HCT116 (cell line): ENCODE results near the gene AKT3. TPM values are rescaled to one million over a fixed set of nuclear protein-coding genes. Genes with fewer than 3 reads are reported as not detected.

Source experiments
- ATAC-seq: fragments of 200-7000 bp; cut with Tn5 transposase; 2 replicates; pipeline ENCODE4 v1.9.1; 2020; ENCODE audit warnings: mild to moderate bottlenecking, moderate library complexity
- BruUV-seq: library from RNA; stranded (reverse); fragments of 400-500 nt; replicated peaks from 2 replicates; lab custom pipeline; 2021; lab: Mats Ljungman, UMichigan
- CTCF ChIA-PET: fragments of 300-600 bp; sonication (Branson Sonifier 250); formaldehyde crosslinking; loops from one replicate; lab custom pipeline; 2021; ENCODE audit warnings: antibody characterized with exemption; lab: Charles Lee
- POLR2A ChIA-PET: fragments of 300-600, 350-600 bp; sonication (Branson Sonifier 250); formaldehyde crosslinking; loops from one replicate; lab custom pipeline; 2021; ENCODE audit warnings: antibody characterized with exemption; lab: Charles Lee
- RAD21 ChIA-PET, 2 experiments: fragments of 300-600 bp; sonication (Branson Sonifier 250); formaldehyde crosslinking; loops; one replicate each; lab custom pipeline; 2023; ENCODE audit warnings: low total read pairs in 2 of 2; ENCODE audit not compliant: uncharacterized antibody in 2 of 2, unreplicated experiment in 2 of 2, low non-redundant PET in 1 of 2; lab: Charles Lee
- DNase-seq: peaks from one replicate; pipeline ENCODE4 v3.0.0-alpha.2; 2010; ENCODE audit warnings: low read depth, low spot score
- H2AFZ ChIP-seq: fragments of 200-600 bp; shearing (Covaris generic), sonication (generic); 2 replicates; pipeline ENCODE4 v1.6.1; 2017; ENCODE audit warnings: low read depth, mixed run types, mixed read lengths, antibody characterized with exemption, low read length; ENCODE audit not compliant: poor library complexity, severe bottlenecking
- H3K27ac ChIP-seq: 2 replicates; pipeline ENCODE4 v1.5.1; 2012; ENCODE audit warnings: low read depth, low read length
- H3K27me3 ChIP-seq: fragments of 200-600 bp; sonication (generic); 2 replicates; pipeline ENCODE4 v1.6.1; 2016; ENCODE audit warnings: mixed run types, low read length, mixed read lengths; ENCODE audit not compliant: insufficient read depth
- H3K36me3 ChIP-seq, 2 experiments: fragments of 200-500 bp in 1 of 2; fragments of 200-600 bp in 1 of 2; sonication (Bioruptor generic) in 1 of 2; sonication (generic) in 1 of 2; 2 replicates each; pipeline versions ENCODE4 v1.5.1 to v1.6.1; 2014 to 2016; ENCODE audit warnings: low read length in 2 of 2, inconsistent platforms in 1 of 2, mixed read lengths in 1 of 2, mixed run types in 1 of 2; ENCODE audit not compliant: insufficient read depth in 2 of 2, control insufficient read depth in 1 of 2
- H3K4me1 ChIP-seq, 2 experiments: fragments of 200-600 bp in 1 of 2; sonication (generic) in 1 of 2; 2 replicates each; pipeline versions ENCODE4 v1.5.1 to v1.6.1; 2012 to 2017; ENCODE audit warnings: low read length in 2 of 2, inconsistent platforms in 1 of 2, mild to moderate bottlenecking in 1 of 2, mixed read lengths in 1 of 2, mixed run types in 1 of 2, moderate library complexity in 1 of 2; ENCODE audit not compliant: insufficient read depth in 2 of 2, control insufficient read depth in 1 of 2
- H3K4me2 ChIP-seq: fragments of 200-600 bp; sonication (generic); 2 replicates; pipeline ENCODE4 v1.6.1; 2017; ENCODE audit warnings: mixed run types, low read length, mixed read lengths
- H3K4me3 ChIP-seq, 2 experiments: fragments of 200-600 bp in 1 of 2; sonication (generic) in 1 of 2; replicated peaks in 1 of 2; 2 replicates each; pipeline ENCODE4 v1.5.1; 2011 to 2016; ENCODE audit warnings: low read length in 2 of 2, control low read depth in 1 of 2, low read depth in 1 of 2, mild to moderate bottlenecking in 1 of 2, mixed read lengths in 1 of 2, mixed run types in 1 of 2
- H3K79me2 ChIP-seq: fragments of 200-600 bp; sonication (generic); 2 replicates; pipeline ENCODE4 v1.6.1; 2017; ENCODE audit warnings: mild to moderate bottlenecking, mixed run types, low read length, moderate library complexity, mixed read lengths; ENCODE audit not compliant: insufficient read depth
- H3K9ac ChIP-seq: fragments of 200-600 bp; sonication (generic); 2 replicates; pipeline ENCODE4 v1.6.1; 2016; ENCODE audit warnings: low read length, mixed read lengths
- H3K9me2 ChIP-seq: fragments of 200-600 bp; sonication (generic), shearing (Covaris generic); 2 replicates; pipeline ENCODE4 v1.6.1; 2017; ENCODE audit warnings: mixed run types, mild to moderate bottlenecking, moderate library complexity; ENCODE audit not compliant: insufficient read depth
- H3K9me3 ChIP-seq, 2 experiments: fragments of 200-500 bp in 1 of 2; fragments of 200-600 bp in 1 of 2; sonication (Bioruptor generic) in 1 of 2; sonication (generic) in 1 of 2; 2 replicates each; pipeline ENCODE4 v1.6.1; 2014 to 2017; ENCODE audit warnings: low read length in 2 of 2, mixed read lengths in 2 of 2, inconsistent platforms in 1 of 2, low read depth in 1 of 2, mild to moderate bottlenecking in 1 of 2, mixed run types in 1 of 2, moderate library complexity in 1 of 2; ENCODE audit not compliant: control insufficient read depth in 1 of 2, insufficient read depth in 1 of 2
- H4K20me1 ChIP-seq: fragments of 200-600 bp; sonication (generic), shearing (Covaris generic); 2 replicates; pipeline ENCODE4 v1.6.1; 2017; ENCODE audit warnings: mixed run types, mild to moderate bottlenecking, moderate library complexity; ENCODE audit not compliant: insufficient read depth
- CEBPB ChIP-seq: IDR thresholded peaks from 2 replicates; pipeline ENCODE4 v1.6.1; 2012; ENCODE audit warnings: low read depth
- ELF1 ChIP-seq: IDR thresholded peaks from 2 replicates; pipeline ENCODE4 v1.6.1; 2012; ENCODE audit warnings: low read depth, borderline replicate concordance
- EZH2phosphoT487 ChIP-seq: fragments of 200-600 bp; IDR thresholded peaks from 2 replicates; pipeline ENCODE4 v1.6.1; 2018; ENCODE audit warnings: antibody characterized with exemption, borderline replicate concordance
- JUND ChIP-seq: IDR thresholded peaks from 2 replicates; pipeline ENCODE4 v1.6.1; 2012
- POLR2A ChIP-seq: IDR thresholded peaks from 2 replicates; pipeline ENCODE4 v1.7.0; 2011; ENCODE audit warnings: borderline replicate concordance; ENCODE audit not compliant: insufficient read depth, insufficient read length; ENCODE audit errors: extremely low read depth
- POLR2AphosphoS5 ChIP-seq: IDR thresholded peaks from 2 replicates; pipeline ENCODE4 v1.6.1; 2011; ENCODE audit warnings: mild to moderate bottlenecking, low read depth, low read length, moderate library complexity
- RAD21 ChIP-seq: IDR thresholded peaks from 2 replicates; pipeline ENCODE4 v1.6.1; 2012; ENCODE audit warnings: low read depth, mild to moderate bottlenecking
- SIN3A ChIP-seq: IDR thresholded peaks from 2 replicates; pipeline ENCODE4 v1.6.1; 2012; ENCODE audit warnings: low read depth
- YY1 ChIP-seq: IDR thresholded peaks from 2 replicates; pipeline ENCODE4 v1.6.1; 2011; ENCODE audit warnings: low read length, low read depth, moderate library complexity, mild to moderate bottlenecking; ENCODE audit not compliant: insufficient replicate concordance; ENCODE audit errors: extremely low read depth
- intact Hi-C: fragments of 100-400 bp; cut with micrococcal nuclease; formaldehyde crosslinking; loops from 2 replicates; pipeline ENCODE4 v1.10.0; 2022
- total RNA-seq: library from RNA; stranded (reverse); gene quantifications from one replicate; pipeline ENCODE4 v1.2.1, GENCODE V29; 2021; ENCODE audit not compliant: unreplicated experiment
- TF ChIP-seq, protein P1 (sequence below): IDR thresholded peaks from 2 replicates; pipeline ENCODE4 v1.6.1; 2012
- TF ChIP-seq, protein P2 (sequence below), 3 experiments: fragments of 200-600 bp in 1 of 3; sonication (generic) in 1 of 3; IDR thresholded peaks in 2 of 3; conservative IDR thresholded peaks in 1 of 3; 2 replicates each; pipeline ENCODE4 v1.5.1; 2012 to 2017; ENCODE audit warnings: low read depth in 2 of 3, low read length in 2 of 3, antibody characterized with exemption in 1 of 3, borderline replicate concordance in 1 of 3, control low read depth in 1 of 3, mild to moderate bottlenecking in 1 of 3, mixed read lengths in 1 of 3, mixed run types in 1 of 3, moderate library complexity in 1 of 3; ENCODE audit not compliant: insufficient read depth in 1 of 3
- TF ChIP-seq, protein P3 (sequence below): IDR thresholded peaks from 2 replicates; pipeline ENCODE4 v1.6.1; 2012; ENCODE audit warnings: low read depth
- TF ChIP-seq, protein P4 (sequence below): IDR thresholded peaks from 2 replicates; pipeline ENCODE4 v1.6.1; 2012

AKT3 gene
- total RNA-seq, 1 experiment from 2014 or later = 0.49 TPM

DNA sequence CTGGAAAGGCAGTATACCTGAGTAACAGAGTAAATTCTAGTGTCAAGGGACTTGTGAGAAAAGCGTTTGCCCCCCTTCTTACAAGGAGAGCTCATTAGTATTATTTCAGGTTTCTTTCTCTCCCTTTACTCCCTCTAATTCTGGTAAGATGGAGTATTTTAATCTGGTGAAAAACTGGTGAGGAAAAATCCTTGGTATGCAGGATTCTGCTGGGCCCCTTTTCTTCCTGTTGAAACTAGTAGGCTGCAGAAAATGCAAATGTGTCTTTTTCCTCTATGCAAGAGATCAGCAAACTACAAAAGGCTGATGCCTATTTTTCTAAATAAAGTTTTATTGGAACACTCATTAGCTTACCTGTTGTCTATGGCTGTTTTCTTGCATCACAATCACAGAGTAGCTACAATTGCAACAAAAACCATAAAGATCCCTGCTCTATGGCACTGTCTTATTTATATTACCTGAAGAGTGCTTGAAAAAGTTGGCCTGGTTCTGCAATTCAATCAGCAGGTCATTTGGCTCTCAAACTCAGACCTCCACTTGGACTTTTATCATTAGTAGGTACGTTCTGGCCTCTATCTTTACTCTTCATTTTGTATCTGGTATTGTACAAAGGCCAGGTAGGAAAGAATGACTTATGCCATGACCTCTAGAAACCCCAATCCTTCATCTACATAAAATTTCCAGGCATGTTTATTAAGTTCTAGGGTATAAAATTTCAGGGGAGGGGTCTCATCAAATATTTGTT lies 109.6 kb downstream of the AKT3 start:
- intact Hi-C loops = no loop called here
- Histone ChIP-seq H3K36me3 (no peaks in the 10 kb centered on the region), H3K27me3 (peaks cover 29% of the 10 kb centered on the region), H3K9me3 (no peaks in the 10 kb centered on the region), H3K4me3 (no peak overlapping the region), H2AFZ (no peak overlapping the region), H4K20me1 (no peaks in the 10 kb centered on the region), H3K4me2 (no peak overlapping the region), H3K9ac (no peak overlapping the region), H3K9me2 (no peaks in the 10 kb centered on the region), H3K4me1 (no peaks in the 10 kb centered on the region), H3K79me2 (no peaks in the 10 kb centered on the region)
- BruUV-seq = no TSS peak
- no peak for ATAC-seq
- RAD21 ChIA-PET = no interaction called here
- DNase-seq = no peak
- POLR2A ChIA-PET = no interaction called here
- CTCF ChIA-PET = no interaction called here
- TF ChIP-seq EZH2phosphoT487 (no peak), ELF1 (no peak), YY1 (no peak), JUND (no peak), POLR2AphosphoS5 (no peak), POLR2A (no peak), SIN3A (no peak), RAD21 (no peak), CEBPB (no peak)
- TF ChIP-seq, protein P1, sequence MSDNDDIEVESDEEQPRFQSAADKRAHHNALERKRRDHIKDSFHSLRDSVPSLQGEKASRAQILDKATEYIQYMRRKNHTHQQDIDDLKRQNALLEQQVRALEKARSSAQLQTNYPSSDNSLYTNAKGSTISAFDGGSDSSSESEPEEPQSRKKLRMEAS = no peak
- TF ChIP-seq, protein P2, sequence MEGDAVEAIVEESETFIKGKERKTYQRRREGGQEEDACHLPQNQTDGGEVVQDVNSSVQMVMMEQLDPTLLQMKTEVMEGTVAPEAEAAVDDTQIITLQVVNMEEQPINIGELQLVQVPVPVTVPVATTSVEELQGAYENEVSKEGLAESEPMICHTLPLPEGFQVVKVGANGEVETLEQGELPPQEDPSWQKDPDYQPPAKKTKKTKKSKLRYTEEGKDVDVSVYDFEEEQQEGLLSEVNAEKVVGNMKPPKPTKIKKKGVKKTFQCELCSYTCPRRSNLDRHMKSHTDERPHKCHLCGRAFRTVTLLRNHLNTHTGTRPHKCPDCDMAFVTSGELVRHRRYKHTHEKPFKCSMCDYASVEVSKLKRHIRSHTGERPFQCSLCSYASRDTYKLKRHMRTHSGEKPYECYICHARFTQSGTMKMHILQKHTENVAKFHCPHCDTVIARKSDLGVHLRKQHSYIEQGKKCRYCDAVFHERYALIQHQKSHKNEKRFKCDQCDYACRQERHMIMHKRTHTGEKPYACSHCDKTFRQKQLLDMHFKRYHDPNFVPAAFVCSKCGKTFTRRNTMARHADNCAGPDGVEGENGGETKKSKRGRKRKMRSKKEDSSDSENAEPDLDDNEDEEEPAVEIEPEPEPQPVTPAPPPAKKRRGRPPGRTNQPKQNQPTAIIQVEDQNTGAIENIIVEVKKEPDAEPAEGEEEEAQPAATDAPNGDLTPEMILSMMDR (IDR thresholded peaks at IDR 0.05 in 2 of 3, conservative IDR thresholded peaks at IDR 0.05 in 1 of 3; ENCODE audit: borderline replicate concordance in 1 of 3, insufficient read depth in 1 of 3, low read depth in 2 of 3, low read length in 2 of 3) = no peak
- TF ChIP-seq, protein P3, sequence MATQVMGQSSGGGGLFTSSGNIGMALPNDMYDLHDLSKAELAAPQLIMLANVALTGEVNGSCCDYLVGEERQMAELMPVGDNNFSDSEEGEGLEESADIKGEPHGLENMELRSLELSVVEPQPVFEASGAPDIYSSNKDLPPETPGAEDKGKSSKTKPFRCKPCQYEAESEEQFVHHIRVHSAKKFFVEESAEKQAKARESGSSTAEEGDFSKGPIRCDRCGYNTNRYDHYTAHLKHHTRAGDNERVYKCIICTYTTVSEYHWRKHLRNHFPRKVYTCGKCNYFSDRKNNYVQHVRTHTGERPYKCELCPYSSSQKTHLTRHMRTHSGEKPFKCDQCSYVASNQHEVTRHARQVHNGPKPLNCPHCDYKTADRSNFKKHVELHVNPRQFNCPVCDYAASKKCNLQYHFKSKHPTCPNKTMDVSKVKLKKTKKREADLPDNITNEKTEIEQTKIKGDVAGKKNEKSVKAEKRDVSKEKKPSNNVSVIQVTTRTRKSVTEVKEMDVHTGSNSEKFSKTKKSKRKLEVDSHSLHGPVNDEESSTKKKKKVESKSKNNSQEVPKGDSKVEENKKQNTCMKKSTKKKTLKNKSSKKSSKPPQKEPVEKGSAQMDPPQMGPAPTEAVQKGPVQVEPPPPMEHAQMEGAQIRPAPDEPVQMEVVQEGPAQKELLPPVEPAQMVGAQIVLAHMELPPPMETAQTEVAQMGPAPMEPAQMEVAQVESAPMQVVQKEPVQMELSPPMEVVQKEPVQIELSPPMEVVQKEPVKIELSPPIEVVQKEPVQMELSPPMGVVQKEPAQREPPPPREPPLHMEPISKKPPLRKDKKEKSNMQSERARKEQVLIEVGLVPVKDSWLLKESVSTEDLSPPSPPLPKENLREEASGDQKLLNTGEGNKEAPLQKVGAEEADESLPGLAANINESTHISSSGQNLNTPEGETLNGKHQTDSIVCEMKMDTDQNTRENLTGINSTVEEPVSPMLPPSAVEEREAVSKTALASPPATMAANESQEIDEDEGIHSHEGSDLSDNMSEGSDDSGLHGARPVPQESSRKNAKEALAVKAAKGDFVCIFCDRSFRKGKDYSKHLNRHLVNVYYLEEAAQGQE = no peak
- TF ChIP-seq, protein P4, sequence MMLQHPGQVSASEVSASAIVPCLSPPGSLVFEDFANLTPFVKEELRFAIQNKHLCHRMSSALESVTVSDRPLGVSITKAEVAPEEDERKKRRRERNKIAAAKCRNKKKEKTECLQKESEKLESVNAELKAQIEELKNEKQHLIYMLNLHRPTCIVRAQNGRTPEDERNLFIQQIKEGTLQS = no peak
- TF ChIP-seq, all 23 proteins: peak for 0
- H3K27ac ChIP-seq = no peak overlapping the region
